PFSK-1 (cell line): ENCODE data around the gene GGT1.

Experiments used
- SIN3A ChIP-seq: IDR thresholded peaks from 2 replicates; pipeline ENCODE4 v1.6.1; 2012; ENCODE audit warnings: mild to moderate bottlenecking, low read length, moderate library complexity, borderline replicate concordance; ENCODE audit not compliant: insufficient read depth
- TAF1 ChIP-seq: IDR thresholded peaks from 2 replicates; pipeline ENCODE4 v1.6.1; 2012; ENCODE audit warnings: low read length, control low read depth, borderline replicate concordance; ENCODE audit not compliant: insufficient read depth

- TF ChIP-seq TAF1 = no peak
- TF ChIP-seq SIN3A = no peak
These were observed 9.0 kb upstream of the GGT1 start for GRCh38 chr22:24593836-24594568.
